Measurements from ENCODE around the gene GAPVD1. TPM values are rescaled to one million over a fixed set of nuclear protein-coding genes. Genes with fewer than 3 reads are reported as not detected.

Gene GAPVD1
- polyA plus RNA-seq, 2 of the 4 experiments (the other 2 are of a cell fraction), result 18.2 to 23.0 TPM

- DNase-seq (ENCODE audit: low read depth in 1 of 2, low spot score in 1 of 2) (no peak), FAIRE-seq (no peak)
- POLR2A ChIA-PET, result interaction anchor here (0.6 to 1.0 kb wide), 2 partner anchors 115 to 135 kb away, joined by 4 read pairs; partner anchors contain the start of genes GAPVD1 and HSPA5
Measured at GRCh38 chr9:125376261-125377226, 114.9 kb downstream of the GAPVD1 start.

GRCh38 chr9:125377584-125378250, 116.1 kb downstream of the GAPVD1 start:
- TF ChIP-seq NR3C1 (IDR thresholded peaks at IDR 0.05), result no peak
- TF ChIP-seq RFX5 (IDR thresholded peaks at IDR 0.05), result no peak
- TF ChIP-seq ZNF302 (CRISPR knock-in tag; IDR thresholded peaks at IDR 0.05), result no peak
- TF ChIP-seq EHF (CRISPR knock-in tag; IDR thresholded peaks at IDR 0.05), result no peak
- no peak for TF ChIP-seq POLR2A (IDR thresholded peaks at IDR 0.05; ENCODE audit: low read length)
- TF ChIP-seq E2F6 (IDR thresholded peaks at IDR 0.05; ENCODE audit: borderline replicate concordance, low read depth), result no peak
- no peak for TF ChIP-seq HDAC2 (IDR thresholded peaks at IDR 0.05)
- TF ChIP-seq REST (IDR thresholded peaks at IDR 0.05), result no peak
- no peak for TF ChIP-seq KDM5A (IDR thresholded peaks at IDR 0.05)
- no peak for TF ChIP-seq MAZ (IDR thresholded peaks at IDR 0.05; ENCODE audit: borderline replicate concordance, low read depth, low read length)
- ATAC-seq, result no peak
- H3K27ac ChIP-seq, result no peak overlapping the region
- no peak overlapping the region for H3K4me2 ChIP-seq
- FAIRE-seq, result no peak
- DNase-seq (ENCODE audit: low read depth in 1 of 2, low spot score in 1 of 2), result no peak
- 64% methylated on average over 8 of the region's 8 CpGs for WGBS (ENCODE audit: missing lambda C conversion rate)
- H3K4me3 ChIP-seq, result no peak overlapping the region
- CTCF ChIA-PET, result interaction anchor here (0.6 to 2.4 kb wide), 9 partner anchors 9 to 1021 kb away, joined by 3 to 11 read pairs (median 4); partner anchors contain the start of gene WDR38
- POLR2A ChIA-PET, result interaction anchor here (0.6 to 1.0 kb wide), 2 partner anchors 116 to 136 kb away, joined by 4 read pairs; partner anchors contain the start of genes GAPVD1 and HSPA5
- H3K9me3 ChIP-seq, result no peaks in the 10 kb centered on the region
- peaks cover 7% of the 10 kb centered on the region; the same call in 2 of the 3 replicates for H3K4me1 ChIP-seq

More at GRCh38 chr9:125376261-125377226, 114.9 kb downstream of the GAPVD1 start:
- H3K4me2 ChIP-seq, result no peak overlapping the region
- CTCF ChIA-PET, result interaction anchor here (0.6 to 3.2 kb wide), 8 partner anchors 62 to 605 kb away, joined by 3 to 15 read pairs (median 4); partner anchors contain the start of gene WDR38
- ATAC-seq, result no peak
- no peak overlapping the region for H3K27ac ChIP-seq
- H3K4me3 ChIP-seq, result no peak overlapping the region
- 78% methylated on average over 20 of the region's 24 CpGs for WGBS (ENCODE audit: missing lambda C conversion rate)
- H3K4me1 ChIP-seq, result peaks cover 7% of the 10 kb centered on the region; the same call in 2 of the 3 replicates
- H3K9me3 ChIP-seq, result no peaks in the 10 kb centered on the region
- TF ChIP-seq JUN (IDR thresholded peaks at IDR 0.05), result no peak

- FAIRE-seq (no peak), ATAC-seq (no peak), DNase-seq (ENCODE audit: low read depth in 1 of 2, low spot score in 1 of 2) (no peak)
- no peak overlapping the region for H3K4me2 ChIP-seq
- TF ChIP-seq JUNB (IDR thresholded peaks at IDR 0.05), result no peak
- no peak for TF ChIP-seq ESRRA (IDR thresholded peaks at IDR 0.05; ENCODE audit: borderline replicate concordance, low read length)
- TF ChIP-seq HDAC2 (IDR thresholded peaks at IDR 0.05), result no peak
- TF ChIP-seq HEYL (CRISPR knock-in tag; IDR thresholded peaks at IDR 0.05), result no peak
- TF ChIP-seq SMC3 (IDR thresholded peaks at IDR 0.05), result no peak
- TF ChIP-seq RNF2 (IDR thresholded peaks at IDR 0.05; ENCODE audit: borderline replicate concordance, low read depth), result no peak
- TF ChIP-seq HOXB5 (CRISPR knock-in tag; IDR thresholded peaks at IDR 0.05), result no peak
- H3K9me3 ChIP-seq, result no peaks in the 10 kb centered on the region
- H3K27ac ChIP-seq, result no peak overlapping the region
- ChIA-PET CTCF (interaction anchor here (0.7 to 2.4 kb wide), 7 partner anchors 8 to 1020 kb away, joined by 3 to 11 read pairs (median 5); partner anchors contain the start of gene WDR38), POLR2A (no interaction called here)
- peaks cover 6% of the 10 kb centered on the region; the same call in 2 of the 3 replicates for H3K4me1 ChIP-seq
- WGBS (ENCODE audit: missing lambda C conversion rate), result 72% methylated on average over 9 of the region's 9 CpGs
- H3K4me3 ChIP-seq, result no peak overlapping the region
Measured at GRCh38 chr9:125378778-125379177, 117.2 kb downstream of the GAPVD1 start.

All from A549 (cell line).